ENCODE data around the gene DENND2C. TPM values are rescaled to one million over a fixed set of nuclear protein-coding genes. Genes with fewer than 3 reads are reported as not detected.
"Not testable (repeated sequence)": the region's sequence is repeated elsewhere in the genome, so short reads cannot be mapped to it uniquely, and the experiment has no call there.

Gene DENND2C
- total and polyA plus RNA-seq, 12 donors: 1.3 to 5.2 (median 3.3) TPM

DNA sequence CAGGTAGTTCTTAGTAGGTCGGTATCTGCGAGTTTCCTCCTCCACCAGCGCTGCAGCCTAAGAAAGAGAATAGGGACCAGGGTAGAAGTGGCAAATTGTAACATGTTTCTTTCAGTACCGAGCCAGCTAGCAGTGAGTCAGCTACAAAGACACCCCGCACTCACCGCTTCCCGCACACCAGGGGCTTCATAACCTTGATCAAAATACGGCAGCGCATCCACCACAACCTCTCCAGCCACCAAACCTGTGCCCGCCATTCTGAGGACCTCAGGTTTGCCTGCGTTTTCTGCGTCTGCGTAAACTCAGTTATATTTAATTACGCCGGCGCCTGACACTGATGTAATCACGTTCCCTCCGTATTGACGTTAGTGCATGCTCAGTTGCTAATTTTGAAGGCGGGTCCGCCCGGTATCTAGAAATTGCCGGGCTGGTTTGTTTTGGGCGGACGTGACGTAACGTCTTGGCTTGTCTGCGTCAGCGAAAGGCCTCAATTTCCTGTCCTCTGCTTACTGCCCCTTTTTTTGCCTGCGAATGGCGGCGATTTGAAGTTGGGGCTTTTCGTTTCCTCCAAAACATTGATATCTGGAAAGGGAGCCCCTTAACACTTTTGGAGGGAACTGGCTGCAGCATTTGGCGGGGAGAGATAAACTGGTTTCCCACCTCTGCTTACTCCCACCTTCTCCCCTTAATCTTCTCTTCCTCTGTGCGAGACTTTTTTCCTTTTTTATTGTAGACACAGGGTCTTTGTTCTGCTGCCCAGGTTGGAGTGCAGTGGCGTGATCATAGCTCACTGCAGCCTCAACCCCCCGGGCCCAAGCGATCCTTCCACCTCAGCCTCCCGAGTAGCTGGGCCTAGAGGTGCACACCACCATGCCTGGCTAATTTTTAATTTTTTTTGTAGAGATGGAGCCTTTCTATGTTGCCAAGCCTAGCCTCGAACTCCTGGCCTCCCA lies 88.2 kb downstream of the DENND2C start, which contains the start of gene BCAS2:
TSS of gene BCAS2 (minus strand) at position 281 of the 953 bp plus-strand sequence. CDS start at position 257, 24 bp downstream.
- TF ChIP-seq, protein P1, sequence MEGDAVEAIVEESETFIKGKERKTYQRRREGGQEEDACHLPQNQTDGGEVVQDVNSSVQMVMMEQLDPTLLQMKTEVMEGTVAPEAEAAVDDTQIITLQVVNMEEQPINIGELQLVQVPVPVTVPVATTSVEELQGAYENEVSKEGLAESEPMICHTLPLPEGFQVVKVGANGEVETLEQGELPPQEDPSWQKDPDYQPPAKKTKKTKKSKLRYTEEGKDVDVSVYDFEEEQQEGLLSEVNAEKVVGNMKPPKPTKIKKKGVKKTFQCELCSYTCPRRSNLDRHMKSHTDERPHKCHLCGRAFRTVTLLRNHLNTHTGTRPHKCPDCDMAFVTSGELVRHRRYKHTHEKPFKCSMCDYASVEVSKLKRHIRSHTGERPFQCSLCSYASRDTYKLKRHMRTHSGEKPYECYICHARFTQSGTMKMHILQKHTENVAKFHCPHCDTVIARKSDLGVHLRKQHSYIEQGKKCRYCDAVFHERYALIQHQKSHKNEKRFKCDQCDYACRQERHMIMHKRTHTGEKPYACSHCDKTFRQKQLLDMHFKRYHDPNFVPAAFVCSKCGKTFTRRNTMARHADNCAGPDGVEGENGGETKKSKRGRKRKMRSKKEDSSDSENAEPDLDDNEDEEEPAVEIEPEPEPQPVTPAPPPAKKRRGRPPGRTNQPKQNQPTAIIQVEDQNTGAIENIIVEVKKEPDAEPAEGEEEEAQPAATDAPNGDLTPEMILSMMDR (IDR thresholded peaks at IDR 0.05): no peak
- peak within 1 kb of the TSS; percentile 59 to 86 (median 64) for H3K4me3 ChIP-seq
- DNase-seq: peak; percentile 91 to 98
- H3K27ac ChIP-seq: peak within 1 kb of the TSS; percentile 75 to 91 (median 88)
- no peaks in the 10 kb centered on the region for H3K27me3 ChIP-seq
- peak; percentile 97 to 100 (median 99) for ATAC-seq
- H3K4me1 ChIP-seq: peaks cover 8 to 44% (median 29%) of the 10 kb centered on the region in 9 donors
- intact Hi-C loops (cut with DNase I): loop anchor here in 6 of 10 donors (2.0 to 10.0 kb wide), 9 partner anchors 67 to 176 kb away; partner anchors contain the start of genes NRAS (in 4 of the 6), DENND2C (in 3 of the 6), CSDE1 (in 2 of the 6) and TRIM33 (in 2 of the 6)
- H3K36me3 ChIP-seq: peaks cover 0 to 55% (median 18%) of the 10 kb centered on the region in 9 donors
- H3K9me3 ChIP-seq: no peaks in the 10 kb centered on the region
- 5 to 6% methylated on average over 40 of the region's 40 CpGs for WGBS, 2 donors

DNA sequence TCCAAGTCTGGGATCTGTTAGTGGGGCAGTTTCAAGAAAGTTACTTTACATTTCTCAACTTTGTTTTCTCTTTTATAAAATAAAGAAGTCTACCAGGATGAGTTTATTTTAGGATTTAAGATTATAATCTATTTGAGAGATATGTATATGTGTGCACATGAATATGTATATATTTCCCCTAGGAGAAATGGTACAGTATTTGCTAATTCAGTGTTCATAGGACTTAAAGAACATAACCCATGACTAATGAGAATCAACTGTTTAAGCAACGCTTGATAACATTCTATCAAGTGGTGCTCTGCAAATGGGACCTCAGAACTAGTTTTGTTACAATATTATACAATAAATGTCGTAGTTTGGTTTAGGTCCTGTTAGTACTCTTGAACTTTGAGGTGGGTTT lies 95.5 kb downstream of the DENND2C start:
- 97 to 99% methylated on average over 2 of the region's 2 CpGs for WGBS, 2 donors
- ATAC-seq (no peak), DNase-seq (no peak)
- Histone ChIP-seq H3K9me3 (no peaks in the 10 kb centered on the region), H3K27me3 (no peaks in the 10 kb centered on the region), H3K36me3 (peaks cover 0 to 100% (median 69%) of the 10 kb centered on the region in 9 donors), H3K4me1 (peaks cover under 1 to 14% (median 7%) of the 10 kb centered on the region in 9 donors), H3K27ac (no peak overlapping the region), H3K4me3 (no peak overlapping the region)
- intact Hi-C loops (cut with DNase I): no loop called here
- TF ChIP-seq, protein P1 (IDR thresholded peaks at IDR 0.05): no peak

GRCh38 chr1:114564141-114564540 lies 105.7 kb downstream of the DENND2C start:
- TF ChIP-seq, protein P1 (IDR thresholded peaks at IDR 0.05): no peak
- intact Hi-C loops (cut with DNase I): no loop called here
- H3K27me3 ChIP-seq: no peaks in the 10 kb centered on the region
- peaks cover 0 to 50% (median 35%) of the 10 kb centered on the region in 9 donors for H3K36me3 ChIP-seq
- H3K27ac ChIP-seq: no peak overlapping the region
- H3K9me3 ChIP-seq: no peaks in the 10 kb centered on the region
- H3K4me1 ChIP-seq: no peaks in the 10 kb centered on the region
- ATAC-seq (no peak), DNase-seq (no peak)
- H3K4me3 ChIP-seq: no peak overlapping the region

- H3K27ac ChIP-seq; H3K27me3 ChIP-seq; intact Hi-C loops (cut with DNase I); ATAC-seq; H3K4me1 ChIP-seq; H3K4me3 ChIP-seq; DNase-seq; H3K9me3 ChIP-seq: not testable (repeated sequence)
- 80 to 83% methylated on average over 3 of the region's 3 CpGs for WGBS, 2 donors
- H3K36me3 ChIP-seq: peaks cover 0 to 39% (median 24%) of the 10 kb centered on the region in 9 donors
Measured at GRCh38 chr1:114562978-114563510, 106.8 kb downstream of the DENND2C start.

Data from heart right ventricle (tissue), 16 donors.